GM12872 (cell line): ENCODE results near the gene BOLA3.

ENCODE experiments used
- TF ChIP-seq, protein P1 (sequence below): IDR thresholded peaks from 3 replicates; pipeline ENCODE4 v1.5.1; 2011; ENCODE audit warnings: low read depth, mild to moderate bottlenecking, low read length, moderate library complexity; ENCODE audit not compliant: insufficient read depth

The BOLA3 gene

DNA sequence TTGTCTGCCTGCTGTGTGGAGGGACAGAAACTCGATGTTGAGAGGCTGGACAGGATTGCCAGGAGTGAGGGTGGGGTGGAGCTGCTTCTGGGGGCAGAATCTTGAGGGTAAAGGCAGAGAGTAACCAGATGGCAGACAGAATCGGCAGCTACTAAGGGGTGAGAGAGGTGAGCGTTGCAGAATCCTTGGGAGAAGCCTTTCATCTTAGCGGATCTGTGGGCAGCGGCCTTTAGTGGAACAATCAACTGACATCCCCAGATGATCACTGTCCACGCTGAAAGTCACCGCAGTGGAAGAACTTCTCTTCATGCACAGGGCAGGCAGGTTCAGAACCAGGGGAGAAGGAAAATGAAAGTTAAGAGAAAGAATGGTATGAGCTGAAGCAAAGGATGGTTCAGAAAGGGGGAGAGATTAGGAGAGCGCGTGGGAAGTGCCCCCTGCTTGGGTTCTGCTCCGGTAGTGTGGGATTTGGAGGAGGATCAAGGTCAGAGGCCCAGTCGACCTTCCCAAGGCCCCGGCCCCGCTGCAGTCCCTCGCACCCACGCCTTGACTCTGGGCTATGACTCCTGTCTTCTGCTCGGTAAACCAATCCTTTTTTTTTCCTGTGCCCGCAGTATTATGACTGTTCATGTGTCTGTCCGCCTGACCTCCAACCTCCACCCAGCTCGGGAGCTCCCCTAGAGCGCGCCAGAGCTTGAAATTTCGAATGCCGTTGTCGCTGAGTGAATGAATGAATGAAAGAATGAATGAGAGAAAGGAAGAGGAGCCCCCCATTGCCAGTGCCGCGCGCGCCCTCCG, 584 bp downstream of the BOLA3 start:
- TF ChIP-seq, protein P1, sequence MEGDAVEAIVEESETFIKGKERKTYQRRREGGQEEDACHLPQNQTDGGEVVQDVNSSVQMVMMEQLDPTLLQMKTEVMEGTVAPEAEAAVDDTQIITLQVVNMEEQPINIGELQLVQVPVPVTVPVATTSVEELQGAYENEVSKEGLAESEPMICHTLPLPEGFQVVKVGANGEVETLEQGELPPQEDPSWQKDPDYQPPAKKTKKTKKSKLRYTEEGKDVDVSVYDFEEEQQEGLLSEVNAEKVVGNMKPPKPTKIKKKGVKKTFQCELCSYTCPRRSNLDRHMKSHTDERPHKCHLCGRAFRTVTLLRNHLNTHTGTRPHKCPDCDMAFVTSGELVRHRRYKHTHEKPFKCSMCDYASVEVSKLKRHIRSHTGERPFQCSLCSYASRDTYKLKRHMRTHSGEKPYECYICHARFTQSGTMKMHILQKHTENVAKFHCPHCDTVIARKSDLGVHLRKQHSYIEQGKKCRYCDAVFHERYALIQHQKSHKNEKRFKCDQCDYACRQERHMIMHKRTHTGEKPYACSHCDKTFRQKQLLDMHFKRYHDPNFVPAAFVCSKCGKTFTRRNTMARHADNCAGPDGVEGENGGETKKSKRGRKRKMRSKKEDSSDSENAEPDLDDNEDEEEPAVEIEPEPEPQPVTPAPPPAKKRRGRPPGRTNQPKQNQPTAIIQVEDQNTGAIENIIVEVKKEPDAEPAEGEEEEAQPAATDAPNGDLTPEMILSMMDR = no peak

DNA sequence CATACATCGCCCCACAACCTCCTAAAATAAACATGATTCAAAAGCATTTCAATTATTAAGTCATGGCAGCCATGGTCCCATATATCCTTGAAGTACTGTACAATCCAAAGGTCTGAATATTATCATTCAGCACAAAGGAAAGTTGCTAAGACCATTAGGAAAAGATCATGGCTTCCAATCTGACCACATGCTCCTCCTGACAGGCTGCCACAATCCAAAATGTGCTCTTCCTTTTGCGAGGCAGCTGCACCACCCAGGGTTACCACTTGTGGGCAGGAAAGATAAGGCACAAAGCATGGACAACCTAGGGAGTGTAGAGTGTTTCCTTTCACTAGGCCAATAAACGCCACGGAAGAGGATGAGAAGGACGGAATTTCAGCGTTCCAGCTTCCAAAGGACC, 5.4 kb downstream of the BOLA3 start:
- TF ChIP-seq, protein P1 = 0 out of 3 replicates have a peak, but pooled peaks have one; percentile 21

DNA sequence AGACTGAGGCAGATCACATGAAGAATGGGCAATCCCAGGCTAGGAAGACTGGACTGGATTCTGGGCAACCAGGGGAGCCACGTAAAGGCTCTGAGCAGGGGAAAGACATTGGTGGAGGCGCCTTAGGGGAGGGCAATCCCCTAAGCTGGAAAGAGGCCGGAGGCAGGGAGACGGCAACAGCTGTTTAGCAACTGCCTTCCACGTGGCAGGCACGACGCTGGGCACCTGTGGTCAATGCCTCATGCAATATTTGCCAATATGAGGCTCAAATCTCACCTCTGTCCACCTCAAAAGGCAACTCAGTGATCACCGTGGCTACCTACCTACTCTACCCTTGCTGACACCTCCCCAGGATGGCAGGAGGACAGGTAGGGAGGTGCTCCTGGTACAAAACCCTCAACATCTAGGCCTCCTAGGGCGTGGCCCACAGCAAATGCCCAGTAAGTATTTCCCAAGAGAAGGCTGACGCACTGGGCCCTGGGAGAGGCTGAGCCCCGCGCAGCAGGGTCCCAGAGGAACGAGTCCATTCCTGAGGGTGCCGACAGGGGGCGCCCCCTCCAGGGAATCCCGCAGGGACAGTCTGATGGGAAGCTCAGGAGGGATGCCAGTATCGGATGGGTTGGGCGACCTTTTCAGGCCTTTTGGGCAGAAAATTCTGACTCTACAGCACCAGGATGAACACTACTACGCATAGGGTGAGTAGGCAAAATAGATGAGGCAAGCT, 8.9 kb downstream of the BOLA3 start:
- TF ChIP-seq, protein P1 = 0 out of 3 replicates have a peak, but pooled peaks have one; percentile 5

DNA sequence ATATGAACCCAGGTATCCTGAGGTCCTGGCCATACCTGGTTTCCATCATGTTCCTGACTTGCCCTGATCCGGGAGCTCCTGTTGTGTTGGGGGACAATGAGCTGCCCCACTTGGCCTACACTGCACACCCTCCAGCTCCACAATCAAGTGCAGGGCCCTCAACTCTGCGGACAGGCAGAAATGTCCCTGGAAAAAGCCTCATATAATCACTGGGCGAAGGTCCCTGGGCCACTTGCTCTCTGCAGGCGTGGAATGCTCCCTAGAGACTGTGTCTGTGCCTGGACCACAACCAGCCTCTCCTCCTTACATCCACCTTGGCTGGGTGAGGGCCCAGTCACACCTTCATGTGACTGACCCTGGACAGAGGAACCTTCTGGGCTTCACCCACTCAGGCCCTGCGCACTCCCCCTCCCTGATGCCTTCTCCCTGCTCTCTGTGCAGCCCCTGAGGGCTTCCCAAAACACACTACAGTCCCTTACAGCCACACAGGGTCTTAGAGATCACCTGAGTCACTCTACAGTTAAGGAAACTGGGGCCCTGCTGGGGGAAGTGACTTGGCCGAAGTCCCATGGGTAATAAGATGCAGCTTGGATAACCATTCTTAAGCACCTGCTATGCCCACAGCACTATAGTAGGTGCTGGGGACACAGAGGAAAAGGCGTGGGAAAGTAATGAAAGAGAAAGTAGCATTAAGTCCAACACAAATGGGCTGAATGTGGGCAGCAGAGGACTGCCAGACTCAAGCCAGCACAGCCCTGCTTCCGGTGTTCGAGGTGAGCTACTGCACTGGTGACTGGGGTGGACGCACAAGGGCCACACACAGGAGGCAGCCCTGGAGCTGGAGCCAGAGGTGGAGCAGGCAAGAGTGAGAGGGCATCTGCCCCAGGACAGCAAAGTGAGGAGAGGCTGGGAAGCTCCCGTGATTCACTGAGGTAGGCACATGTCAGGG, 9.8 kb downstream of the BOLA3 start:
- TF ChIP-seq, protein P1 = no peak

DNA sequence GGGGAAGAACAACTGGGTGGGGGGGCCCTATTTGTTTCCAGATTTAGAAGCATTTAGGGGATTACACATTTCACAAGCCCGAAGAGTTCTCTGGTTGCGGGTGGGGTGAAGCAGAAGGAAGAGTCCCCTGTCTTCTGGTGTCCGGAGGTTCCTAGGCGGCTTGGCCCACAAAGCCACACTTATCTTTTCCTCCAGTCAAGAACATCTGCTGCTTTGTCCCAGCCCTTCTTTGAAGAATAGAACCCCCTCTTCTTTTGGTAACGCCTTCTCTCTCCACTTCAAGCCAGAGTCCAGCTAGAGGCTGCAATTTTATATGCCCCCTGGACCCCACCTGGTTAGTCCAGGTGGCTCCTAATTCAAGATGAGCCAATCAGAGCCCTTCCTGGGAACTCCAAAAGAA, 15.8 kb downstream of the BOLA3 start:
- TF ChIP-seq, protein P1 = no peak

DNA sequence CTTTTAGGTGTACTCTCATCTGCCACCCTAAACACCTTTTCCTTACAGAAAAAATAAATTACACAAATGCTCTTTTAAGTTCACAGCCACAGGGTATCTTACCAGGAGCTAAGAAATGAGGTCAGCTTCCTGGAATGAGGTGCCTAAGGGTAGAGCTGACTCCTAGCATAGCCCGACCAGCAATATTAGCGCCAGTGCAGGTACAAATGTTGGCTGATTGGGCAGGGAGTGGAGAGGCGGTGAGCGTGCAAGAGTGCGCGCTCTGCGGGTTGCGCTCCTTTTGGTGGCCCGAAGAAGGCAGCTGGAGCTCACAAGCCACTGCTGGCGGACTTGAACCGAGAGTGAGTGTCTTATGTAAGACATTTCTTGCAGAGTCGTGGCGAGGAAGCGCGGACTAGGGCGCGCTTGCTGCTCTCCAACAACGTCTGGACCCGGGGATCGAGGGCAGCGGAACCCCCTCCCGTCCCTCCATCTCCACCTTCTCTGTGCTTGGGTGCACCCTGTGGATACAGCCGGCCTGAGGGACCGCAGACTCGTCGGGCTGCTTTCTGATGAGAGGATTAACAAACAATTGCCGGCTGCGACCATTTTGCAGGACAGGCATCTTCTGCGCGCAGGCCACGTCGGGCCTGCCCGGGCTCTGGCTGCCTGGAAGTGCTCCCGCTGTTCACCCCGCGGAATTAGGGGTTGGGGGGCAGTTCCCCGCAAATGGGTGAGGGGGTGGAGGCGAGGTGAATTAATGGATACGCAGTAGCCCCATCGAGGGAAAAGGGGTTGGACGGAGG, 17.3 kb downstream of the BOLA3 start:
- TF ChIP-seq, protein P1 = no peak
